OCI-LY7 (cell line): ENCODE measurements around the gene POT1. TPM values are rescaled to one million over a fixed set of nuclear protein-coding genes. Genes with fewer than 3 reads are reported as not detected.

Experiments used
- BruUV-seq: library from RNA; stranded (reverse); fragments of 400-500 nt; replicated peaks from 2 replicates; lab custom pipeline; 2021; lab: Mats Ljungman, UMichigan
- CTCF ChIA-PET: fragments of 300-600 bp; sonication (Branson Sonifier 250); formaldehyde crosslinking; loops from one replicate; lab custom pipeline; 2022; ENCODE audit warnings: antibody characterized with exemption; ENCODE audit not compliant: unreplicated experiment; lab: Charles Lee
- POLR2A ChIA-PET: fragments of 300-600 bp; sonication (Branson Sonifier 250); formaldehyde crosslinking; loops from one replicate; lab custom pipeline; 2022; ENCODE audit warnings: antibody characterized with exemption; lab: Charles Lee
- DNase-seq: peaks from one replicate; pipeline ENCODE4 v3.0.0-alpha.2; 2015; ENCODE audit warnings: low spot score
- H2AFZ ChIP-seq: fragments of 200-600 bp; sonication (generic), shearing (Covaris generic); 2 replicates; pipeline ENCODE4 v1.6.1; 2014; ENCODE audit warnings: mild to moderate bottlenecking, antibody characterized with exemption, low read length, moderate library complexity
- H3K27ac ChIP-seq: fragments of 200-600 bp; sonication (generic); 2 replicates; pipeline ENCODE4 v1.5.1; 2014; ENCODE audit warnings: mixed run types, low read depth, mild to moderate bottlenecking, moderate library complexity, low read length, inconsistent platforms; ENCODE audit not compliant: poor library complexity, severe bottlenecking
- H3K36me3 ChIP-seq: fragments of 200-600 bp; sonication (generic); 2 replicates; pipeline ENCODE4 v1.6.1; 2014; ENCODE audit warnings: mild to moderate bottlenecking, antibody characterized with exemption, low read length, moderate library complexity, mixed read lengths; ENCODE audit not compliant: insufficient read depth
- H3K4me1 ChIP-seq: fragments of 200-600 bp; sonication (generic); 2 replicates; pipeline ENCODE4 v1.5.1; 2014; ENCODE audit warnings: mild to moderate bottlenecking, low read length; ENCODE audit not compliant: insufficient read depth, poor library complexity, severe bottlenecking
- H3K4me2 ChIP-seq: fragments of 200-600 bp; sonication (generic); 2 replicates; pipeline ENCODE4 v1.6.1; 2014; ENCODE audit warnings: mild to moderate bottlenecking, low read length
- H3K4me3 ChIP-seq: fragments of 200-600 bp; sonication (generic); 2 replicates; pipeline ENCODE4 v1.5.1; 2014; ENCODE audit warnings: mild to moderate bottlenecking, low read depth, low read length; ENCODE audit not compliant: poor library complexity, severe bottlenecking
- H3K79me2 ChIP-seq: fragments of 200-600 bp; sonication (generic); 2 replicates; pipeline ENCODE4 v1.6.1; 2016; ENCODE audit warnings: low read depth, mild to moderate bottlenecking, low read length, moderate library complexity, mixed read lengths; ENCODE audit not compliant: insufficient read depth
- H3K9me2 ChIP-seq: fragments of 200-600 bp; sonication (generic); 2 replicates; pipeline ENCODE4 v1.6.1; 2016; ENCODE audit warnings: mild to moderate bottlenecking, low read length, mixed read lengths; ENCODE audit not compliant: insufficient read depth
- H3K9me3 ChIP-seq: fragments of 200-600 bp; sonication (generic); 2 replicates; pipeline ENCODE4 v1.6.1; 2014; ENCODE audit warnings: mild to moderate bottlenecking, mixed run types, low read length, mixed read lengths
- H4K20me1 ChIP-seq: fragments of 200-600 bp; sonication (generic); 2 replicates; pipeline ENCODE4 v1.6.1; 2014; ENCODE audit warnings: mild to moderate bottlenecking, antibody characterized with exemption, low read length, moderate library complexity, mixed read lengths; ENCODE audit not compliant: insufficient read depth
- CTCF ChIP-seq: fragments of 200-600 bp; sonication (generic); conservative IDR thresholded peaks from 2 replicates; pipeline ENCODE4 v1.5.1; 2014; ENCODE audit warnings: mild to moderate bottlenecking, antibody characterized with exemption, low read length, moderate library complexity, mixed read lengths
- EZH2phosphoT487 ChIP-seq: fragments of 200-600 bp; sonication (generic); IDR thresholded peaks from 2 replicates; pipeline ENCODE4 v1.6.1; 2018; ENCODE audit warnings: low read depth, borderline replicate concordance, mild to moderate bottlenecking, mixed run types, antibody characterized with exemption, low read length, moderate library complexity, mixed read lengths
- intact Hi-C: fragments of 100-400 bp; cut with micrococcal nuclease; formaldehyde crosslinking; loops from one replicate; pipeline ENCODE4 v1.10.0; 2022; ENCODE audit not compliant: unreplicated experiment
- total RNA-seq, 2 experiments: library from RNA; depleted of rRNA in 1 of 2; stranded (reverse); fragments of >200 nt in 1 of 2; shearing (Covaris generic) in 1 of 2; gene quantifications; 2 replicates each; pipeline ENCODE4 v1.2.3, GENCODE V29; 2014 to 2022

POT1 gene
- total RNA-seq, 2 experiments from 2014 or later: 34.7 to 46.5 TPM

- Histone ChIP-seq H4K20me1 (no peaks in the 10 kb centered on the region), H2AFZ (no peak overlapping the region), H3K4me1 (no peaks in the 10 kb centered on the region), H3K79me2 (no peaks in the 10 kb centered on the region), H3K9me3 (no peaks in the 10 kb centered on the region), H3K9me2 (no peaks in the 10 kb centered on the region), H3K4me3 (no peak overlapping the region), H3K4me2 (no peak overlapping the region), H3K36me3 (no peaks in the 10 kb centered on the region), H3K27ac (no peak overlapping the region)
- no peak for DNase-seq
- ChIA-PET POLR2A (interaction anchor here (0.6 to 1.5 kb wide), 2 partner anchors 12 to 320 kb away, joined by 4 read pairs; no protein-coding TSS in a partner anchor), CTCF (no interaction called here)
- TF ChIP-seq CTCF: no peak
- TF ChIP-seq EZH2phosphoT487: no peak
- BruUV-seq: no TSS peak
- intact Hi-C loops: no loop called here
Measured at GRCh38 chr7:124881981-124882380, 47.6 kb downstream of the POT1 start.

- no TSS peak for BruUV-seq
- TF ChIP-seq CTCF (no peak), EZH2phosphoT487 (no peak)
- Histone ChIP-seq H3K4me2 (no peak overlapping the region), H3K9me2 (no peaks in the 10 kb centered on the region), H3K36me3 (no peaks in the 10 kb centered on the region), H3K4me1 (no peaks in the 10 kb centered on the region), H3K79me2 (no peaks in the 10 kb centered on the region), H3K9me3 (no peaks in the 10 kb centered on the region), H3K4me3 (no peak overlapping the region), H3K27ac (no peak overlapping the region), H2AFZ (no peak overlapping the region), H4K20me1 (no peaks in the 10 kb centered on the region)
- no peak for DNase-seq
- intact Hi-C loops: no loop called here
- POLR2A ChIA-PET: no interaction called here
- CTCF ChIA-PET: no interaction called here
Measured at GRCh38 chr7:124879771-124880170, 49.9 kb downstream of the POT1 start.

- H3K4me3 ChIP-seq: no peak overlapping the region
- POLR2A ChIA-PET: no interaction called here
- no peaks in the 10 kb centered on the region for H4K20me1 ChIP-seq
- H3K79me2 ChIP-seq: no peaks in the 10 kb centered on the region
- no peak overlapping the region for H2AFZ ChIP-seq
- no peak for DNase-seq
- TF ChIP-seq CTCF: no peak
- no peak for TF ChIP-seq EZH2phosphoT487
- H3K36me3 ChIP-seq: no peaks in the 10 kb centered on the region
- no peak overlapping the region for H3K27ac ChIP-seq
- intact Hi-C loops: no loop called here
- H3K4me1 ChIP-seq: no peaks in the 10 kb centered on the region
- CTCF ChIA-PET: no interaction called here
- H3K9me2 ChIP-seq: no peaks in the 10 kb centered on the region
- H3K4me2 ChIP-seq: no peak overlapping the region
- no TSS peak for BruUV-seq
- no peaks in the 10 kb centered on the region for H3K9me3 ChIP-seq
Measured at GRCh38 chr7:124879103-124879502, 50.5 kb downstream of the POT1 start.
